Fibroblast of skin of scalp (primary cell): ENCODE results near the gene RUNX1.

Experiments used
- DNase-seq: peaks from one replicate; pipeline ENCODE4 v3.0.0-alpha.2; 2013

The RUNX1 gene

DNA sequence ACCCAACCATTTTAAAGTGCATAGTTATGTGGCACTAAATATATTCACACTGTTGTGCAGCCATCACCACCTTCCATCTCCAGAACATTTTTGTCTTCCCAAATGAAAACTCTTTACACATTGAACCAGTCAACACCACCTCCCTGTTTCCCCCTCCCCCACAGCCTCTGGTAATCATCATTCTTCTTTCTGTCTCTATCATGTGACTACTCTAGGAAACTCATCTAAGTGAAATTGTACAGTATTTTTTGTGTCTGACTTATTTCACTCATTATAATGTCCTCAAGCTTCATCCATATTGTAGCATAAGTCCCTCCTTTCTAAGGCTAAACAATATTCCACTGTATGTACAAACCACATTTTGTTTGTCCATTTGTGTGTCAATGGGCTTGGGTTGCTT is 128.0 kb downstream of the RUNX1 start:
- DNase-seq: no peak

DNA sequence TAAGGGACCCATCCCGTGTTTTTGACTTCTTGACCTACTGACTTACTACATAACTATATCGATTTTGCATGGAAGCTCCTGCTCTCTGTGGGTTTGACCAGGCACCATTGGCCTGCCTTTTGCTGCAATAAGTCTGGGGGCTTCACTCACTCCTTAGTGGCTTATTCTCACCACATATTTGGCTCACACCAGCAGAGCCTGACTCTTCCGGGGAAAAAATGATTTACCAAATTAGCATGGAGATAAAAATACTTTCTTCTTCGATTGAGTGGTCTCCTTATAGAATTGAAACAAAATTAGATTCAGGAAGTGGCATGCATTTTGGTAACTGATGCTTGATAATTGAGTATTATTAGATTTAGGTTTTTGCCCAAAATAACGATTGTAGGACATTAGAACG is 129.7 kb downstream of the RUNX1 start:
- no peak for DNase-seq

DNA sequence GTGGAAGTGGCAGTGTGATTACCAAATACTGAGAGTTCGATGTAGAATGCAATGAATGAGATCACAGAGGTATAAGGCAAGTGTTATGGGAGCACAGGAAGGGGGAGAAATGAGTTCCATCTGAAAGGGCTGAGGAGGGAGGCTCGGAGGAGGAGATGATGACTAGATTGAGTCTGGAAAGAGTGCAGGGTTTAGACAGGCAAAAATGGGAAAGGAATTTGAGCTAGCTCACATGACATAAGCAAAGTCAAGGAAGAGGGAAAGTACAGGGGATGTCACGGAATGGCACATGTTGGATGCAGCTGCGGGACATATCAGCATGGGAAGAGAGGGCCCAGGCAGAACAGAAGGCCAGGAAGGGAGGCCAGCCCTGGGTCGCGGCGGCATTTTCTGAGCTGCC is 132.7 kb downstream of the RUNX1 start:
- peak; percentile 96 for DNase-seq

DNA sequence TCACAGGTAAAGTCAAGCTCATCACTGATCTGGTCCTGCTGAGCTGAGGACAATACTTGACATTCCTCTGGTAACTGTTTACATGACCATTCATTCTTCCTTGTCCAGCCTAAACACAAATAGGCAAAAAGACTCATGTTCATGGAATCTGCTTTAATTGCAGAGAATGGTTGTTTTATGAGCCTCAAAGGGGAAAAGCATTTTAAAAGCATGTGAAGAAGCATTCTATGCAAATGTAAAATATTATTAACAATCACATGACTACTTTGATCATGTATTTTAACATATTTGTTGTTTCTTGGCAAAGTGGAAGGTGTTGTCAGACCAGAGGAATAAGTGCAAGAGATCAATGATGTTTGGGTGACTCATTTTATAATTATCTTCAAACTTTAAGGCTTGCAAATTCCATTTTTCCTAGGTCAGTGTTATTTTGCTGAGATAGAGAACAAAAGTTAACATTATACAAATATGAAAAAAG is 133.7 kb downstream of the RUNX1 start:
- peak; percentile 84 for DNase-seq

DNA sequence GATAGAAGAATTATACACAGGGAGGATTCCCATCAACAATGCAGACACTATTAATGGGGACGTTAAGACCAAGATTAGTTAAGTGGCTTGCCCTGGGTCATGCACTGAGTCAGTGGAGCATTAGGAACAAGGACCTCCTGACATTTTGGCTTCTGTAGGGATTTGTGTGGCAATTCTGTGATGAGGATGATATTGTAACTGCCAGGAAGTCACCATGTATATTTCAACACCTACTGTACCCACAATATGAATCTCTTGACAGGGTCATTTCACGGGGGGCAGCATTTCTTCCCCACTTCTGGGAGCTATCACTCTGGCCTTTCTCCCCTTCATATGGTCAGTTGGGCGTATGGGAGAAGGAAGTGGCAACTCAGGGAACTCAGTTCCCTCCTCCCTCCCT is 134.9 kb downstream of the RUNX1 start:
- no peak for DNase-seq

DNA sequence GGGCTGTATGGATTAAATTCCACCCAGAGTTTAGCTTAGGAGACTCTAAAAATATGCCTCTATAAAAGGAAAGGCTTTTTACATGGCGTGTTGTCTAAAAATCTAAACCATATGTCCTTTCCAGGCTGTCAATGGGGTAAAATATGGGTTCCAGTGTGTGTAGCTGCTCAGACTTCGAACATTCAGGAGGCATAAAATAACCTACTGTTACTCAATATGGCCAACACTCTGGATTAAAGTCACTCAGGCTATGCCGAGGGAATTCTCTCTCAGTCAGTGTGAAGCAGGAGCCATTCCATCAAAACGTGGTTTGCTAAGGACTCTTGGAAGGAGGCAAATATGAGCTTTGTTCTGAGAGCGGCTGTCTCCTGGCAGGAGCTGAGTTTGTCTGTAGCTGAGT is 135.3 kb downstream of the RUNX1 start:
- DNase-seq: peak; percentile 90

DNA sequence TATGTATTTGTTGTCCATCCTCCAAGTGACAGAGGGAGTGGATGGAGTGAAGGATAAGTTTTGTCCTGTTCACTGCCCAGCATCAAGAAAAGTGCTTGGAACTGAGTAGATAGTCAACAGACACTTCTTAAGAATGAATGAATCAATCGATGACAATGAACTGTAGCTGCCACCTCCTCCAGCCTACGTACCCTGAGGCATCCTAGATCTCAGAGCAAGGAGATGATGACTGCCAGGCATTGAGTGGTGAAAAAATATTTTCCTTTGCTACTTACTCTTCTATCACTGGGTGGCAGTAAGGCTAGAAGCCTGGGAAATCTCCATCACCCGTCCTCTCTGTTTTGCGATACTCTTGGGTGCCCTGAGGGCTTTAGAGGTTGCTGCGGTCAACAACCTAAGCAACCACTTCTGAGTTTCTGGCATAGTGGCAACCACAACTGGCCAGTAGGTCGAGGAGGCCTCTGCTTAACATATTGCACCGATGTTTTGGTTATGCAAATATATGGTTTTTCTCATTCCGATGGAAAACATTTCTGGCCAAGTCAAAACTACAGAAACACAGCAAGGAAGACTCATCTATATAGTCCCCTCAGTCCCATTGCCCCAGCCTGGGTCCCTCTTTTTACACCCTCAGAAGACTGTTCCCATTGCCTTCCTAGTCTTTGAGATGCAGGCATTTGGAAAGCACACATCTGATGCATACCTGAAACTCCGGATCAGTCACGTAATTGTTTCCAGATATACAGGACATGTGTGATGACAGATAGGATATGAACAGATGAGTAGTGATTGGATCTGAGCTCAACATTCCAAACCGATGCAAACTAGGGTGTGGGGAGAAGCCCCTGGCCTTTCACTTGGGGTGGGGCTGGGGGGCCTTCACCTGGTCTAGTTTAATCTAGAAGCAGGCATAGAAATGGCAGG is 136.8 kb downstream of the RUNX1 start:
- peak; percentile 43 for DNase-seq

DNA sequence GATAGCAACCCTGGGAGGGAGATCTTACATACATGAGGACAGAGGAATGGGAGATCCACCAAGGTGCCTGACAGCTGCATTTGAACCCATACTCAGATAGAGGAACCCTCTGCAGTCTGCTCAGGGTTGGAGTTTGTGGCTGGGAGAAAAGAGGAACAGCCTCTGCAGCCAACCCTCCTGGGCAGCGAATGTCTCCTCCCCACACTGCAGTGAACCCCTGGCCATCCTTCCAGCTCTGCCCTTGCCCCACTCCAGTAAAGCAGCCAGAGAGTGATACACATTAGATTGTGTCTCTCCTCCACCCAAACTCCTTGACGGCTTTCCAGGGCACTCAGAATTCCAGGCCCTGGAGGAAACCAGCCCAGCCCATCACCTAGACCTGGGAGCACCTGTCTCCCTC is 137.7 kb downstream of the RUNX1 start:
- DNase-seq: no peak

DNA sequence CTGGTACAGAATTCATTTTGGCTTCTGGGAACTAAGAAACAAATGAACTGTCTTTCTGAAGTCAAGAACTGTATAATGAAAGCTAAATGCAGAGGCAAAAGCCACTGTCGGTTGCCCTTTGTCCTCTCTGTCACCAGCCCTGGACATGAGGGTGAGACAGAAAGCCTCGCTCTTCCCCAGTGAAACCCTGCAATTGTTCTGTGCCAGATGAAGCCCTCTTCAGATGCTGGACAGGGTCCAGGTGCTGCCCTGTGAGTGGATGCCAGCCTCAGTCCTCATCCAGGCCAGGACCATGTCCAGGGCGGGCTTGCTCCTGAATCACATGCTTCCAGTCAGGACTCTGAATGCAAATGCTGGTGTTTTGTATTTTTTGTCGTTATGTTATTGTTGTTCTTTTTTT is 138.7 kb downstream of the RUNX1 start:
- DNase-seq: no peak

DNA sequence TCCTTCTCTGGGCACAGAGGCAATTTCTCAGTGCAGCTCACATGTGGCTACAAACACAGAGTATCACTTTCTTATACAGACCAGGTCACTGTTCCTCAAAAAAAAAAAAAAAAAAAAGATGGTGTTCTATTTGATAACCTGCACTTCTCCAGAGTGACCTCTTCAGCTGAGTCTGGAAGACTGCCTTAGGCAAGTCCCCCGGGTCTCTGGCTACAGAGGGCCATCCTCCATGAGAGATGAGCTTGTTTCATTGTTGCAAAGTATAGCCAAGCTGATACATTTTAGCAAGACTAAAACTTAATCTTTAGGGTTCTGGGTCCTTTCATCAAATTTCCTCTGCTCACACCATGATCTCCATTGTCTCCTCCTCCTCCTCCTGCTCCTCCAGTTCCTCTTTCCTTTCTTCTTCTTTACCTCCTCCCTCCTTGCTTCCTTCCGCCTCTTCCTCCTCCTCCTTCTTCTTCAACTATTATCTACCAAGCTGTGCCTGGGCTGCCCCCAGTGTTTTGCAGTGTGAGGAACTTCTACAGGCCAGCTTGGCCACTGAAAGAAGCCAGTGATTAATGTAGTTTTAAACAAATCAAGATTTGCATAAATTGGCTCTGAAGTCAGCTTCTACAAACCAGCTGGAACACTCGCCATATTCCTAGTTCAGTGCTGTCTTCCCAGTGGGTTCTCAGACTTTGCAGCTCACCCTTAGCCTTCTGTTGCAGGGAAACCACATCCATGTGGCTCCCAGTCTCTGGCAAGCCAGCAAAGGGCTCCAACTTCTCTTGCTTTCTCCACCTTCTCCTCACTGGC is 139.4 kb downstream of the RUNX1 start:
- no peak for DNase-seq

DNA sequence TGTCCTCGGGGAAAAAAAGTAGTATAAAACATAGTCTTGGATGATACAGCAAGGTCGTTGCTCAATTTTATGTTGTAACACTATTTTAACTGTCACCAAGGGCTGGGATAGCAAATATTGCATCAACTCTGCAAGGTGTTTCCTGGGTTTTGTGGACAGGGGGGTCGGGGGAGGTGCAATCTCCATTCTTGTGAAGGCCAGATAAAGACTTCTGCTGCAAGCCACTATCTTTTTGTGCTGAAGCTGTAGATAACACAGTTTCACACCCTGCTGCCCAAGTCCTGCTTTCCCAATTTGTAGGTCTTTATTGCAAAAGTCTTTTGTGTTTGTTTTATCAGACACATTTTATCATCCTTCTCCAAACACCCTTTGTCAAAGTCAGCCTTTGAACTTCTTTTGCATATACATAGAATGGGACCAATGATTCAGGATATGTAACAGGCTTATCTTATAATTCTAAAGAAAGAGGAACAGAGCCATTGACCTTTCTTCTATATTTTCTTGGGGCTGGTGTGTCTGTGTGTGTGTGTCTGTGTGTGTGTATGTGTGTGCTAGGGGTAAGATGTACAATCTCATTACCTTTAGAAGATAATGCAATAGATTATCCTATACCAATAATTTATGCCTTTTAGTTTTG is 140.6 kb downstream of the RUNX1 start:
- DNase-seq: no peak

DNA sequence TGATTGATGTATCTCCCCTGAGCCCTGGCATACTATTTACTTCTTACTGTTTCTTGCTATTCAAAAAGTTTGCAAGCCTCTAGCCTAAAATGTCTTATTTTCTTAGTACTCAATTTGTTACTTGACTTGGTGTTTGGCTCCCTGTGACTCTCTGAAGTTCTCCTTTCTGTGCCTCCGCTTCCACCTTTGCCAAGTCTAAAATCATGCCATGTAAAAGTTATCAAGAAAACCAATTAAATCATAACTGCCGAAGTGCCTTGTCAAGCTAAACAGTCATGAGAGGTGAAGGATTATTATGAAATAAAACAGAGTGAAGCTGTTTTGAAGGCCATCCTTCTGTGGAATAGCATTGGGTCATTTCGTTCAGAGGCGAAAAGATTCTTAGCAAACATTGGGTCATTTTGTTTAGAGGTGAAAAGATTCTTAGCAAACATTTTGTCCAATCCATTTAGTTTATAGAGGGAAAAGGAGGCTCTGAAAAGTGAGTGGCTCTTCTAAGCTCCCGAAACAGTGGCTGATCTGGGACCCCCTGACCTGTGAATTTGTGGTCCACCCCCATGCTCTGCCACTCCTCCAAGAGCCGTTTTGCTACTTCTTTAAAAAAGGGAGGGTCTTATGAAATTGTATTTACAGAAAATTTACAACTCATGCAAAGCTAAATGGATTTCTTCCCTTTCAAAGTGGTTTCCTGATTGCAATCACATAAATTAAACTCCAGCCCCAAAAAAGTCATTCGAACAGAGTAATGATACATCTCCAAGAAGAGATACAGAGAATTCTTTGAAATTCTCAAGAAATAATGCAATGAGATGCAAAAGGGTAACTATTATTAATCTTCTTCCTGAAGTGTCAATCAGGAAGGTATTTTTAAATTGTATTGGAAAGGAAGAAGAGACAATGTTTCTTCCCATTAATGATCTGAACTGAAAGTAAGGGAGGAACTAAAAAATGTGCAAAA is 141.4 kb downstream of the RUNX1 start:
- no peak for DNase-seq

DNA sequence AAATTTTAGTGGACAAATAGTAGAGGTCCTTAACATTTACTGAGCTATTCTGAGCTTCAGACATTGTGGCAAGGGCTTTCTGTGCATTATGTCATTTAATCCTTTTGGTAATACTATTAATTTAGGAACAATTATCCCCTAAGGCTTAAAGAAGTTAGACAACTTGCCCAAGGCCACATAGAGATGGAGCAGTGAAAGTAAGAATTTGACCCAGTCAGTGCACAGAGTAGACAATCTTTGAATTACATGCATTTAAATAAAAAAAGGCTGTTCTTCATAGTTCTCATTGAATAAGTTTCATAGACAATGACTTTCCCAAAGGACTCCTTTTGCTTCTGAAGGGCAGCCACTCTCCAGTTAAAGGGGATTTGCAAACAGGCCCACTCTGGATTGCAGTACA is 142.7 kb downstream of the RUNX1 start:
- no peak for DNase-seq

DNA sequence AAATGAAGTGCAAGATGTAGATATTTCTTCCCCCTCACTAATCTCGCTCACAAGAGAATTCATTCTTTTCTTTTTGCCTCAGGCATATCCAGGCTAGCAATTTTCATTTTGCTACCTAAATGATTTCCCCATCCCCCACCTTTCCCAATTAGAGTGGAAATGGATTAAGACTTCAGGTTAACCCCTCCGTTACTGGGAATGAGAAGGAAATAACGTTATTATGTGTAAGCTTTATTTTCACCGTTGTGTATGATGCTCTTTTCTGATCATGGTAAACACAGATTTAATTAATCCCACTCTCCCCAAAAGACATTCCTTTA is 143.9 kb downstream of the RUNX1 start:
- no peak for DNase-seq

DNA sequence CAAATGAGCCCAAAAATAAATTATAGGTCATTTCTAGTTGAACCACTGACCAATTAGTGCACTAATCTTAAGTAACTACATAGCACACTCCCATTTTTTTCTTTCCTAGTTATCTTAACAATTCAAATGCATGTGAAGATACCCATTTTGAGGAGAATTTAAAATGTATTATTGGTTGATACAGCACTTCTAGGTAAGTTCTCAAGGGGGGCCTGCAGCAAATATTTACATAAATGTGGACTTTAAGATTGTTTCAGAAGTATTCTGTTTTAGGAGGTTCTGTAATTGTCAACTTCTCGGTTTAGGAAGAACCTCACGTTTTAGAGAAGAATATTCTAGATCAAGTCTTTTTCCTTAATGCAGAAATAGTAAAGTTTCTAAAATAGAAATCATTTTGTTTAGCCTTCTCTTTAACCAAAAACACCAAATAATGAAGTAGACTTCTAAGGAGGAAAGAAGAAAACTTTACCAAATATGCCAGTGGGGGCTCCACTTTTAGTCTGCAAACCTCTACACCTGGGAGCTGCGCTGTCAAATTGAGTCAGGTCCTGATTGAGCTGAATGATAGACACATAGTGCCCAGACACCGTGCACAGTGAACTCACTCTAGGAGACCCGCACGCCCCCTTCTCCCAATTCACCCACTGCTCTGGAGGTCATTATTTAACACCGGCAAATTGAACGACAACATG is 144.4 kb downstream of the RUNX1 start:
- DNase-seq: no peak

DNA sequence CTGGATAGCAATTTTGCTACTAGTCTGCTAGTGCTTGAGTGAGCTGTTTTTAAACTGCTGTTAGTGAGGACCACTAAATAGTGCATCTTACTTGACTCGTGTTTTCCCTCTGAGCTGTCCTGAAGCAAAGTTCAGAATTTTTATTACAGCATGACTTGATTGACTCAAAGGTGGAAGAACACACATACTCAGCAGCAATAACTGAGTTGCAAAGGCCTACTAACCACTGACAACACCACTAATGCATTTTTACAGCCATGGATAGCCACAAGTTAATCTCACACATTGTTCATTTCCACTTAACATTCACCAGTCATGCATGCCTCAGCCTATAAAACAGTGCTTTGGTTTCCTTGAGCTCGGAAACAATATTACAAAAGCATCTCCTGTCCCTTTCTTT is 148.7 kb downstream of the RUNX1 start:
- no peak for DNase-seq

DNA sequence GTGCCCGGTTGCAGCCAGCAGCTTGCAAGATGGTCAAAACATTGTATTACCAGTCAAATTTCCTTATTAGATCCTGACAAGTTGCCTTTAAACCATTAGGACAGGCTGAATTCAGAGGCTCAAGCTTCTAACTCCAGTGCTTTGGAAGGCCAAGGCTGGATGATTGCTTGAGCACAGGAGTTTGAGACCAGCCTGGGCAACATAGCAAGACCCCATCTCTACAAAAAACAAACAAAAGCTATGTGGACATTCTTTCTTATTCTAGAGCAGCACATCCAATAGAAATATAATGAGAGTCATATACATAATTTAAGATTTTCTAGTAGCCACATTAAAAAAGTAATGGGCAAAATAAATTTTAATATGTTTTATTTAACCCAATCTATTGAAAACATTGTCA is 149.3 kb downstream of the RUNX1 start:
- no peak for DNase-seq

DNA sequence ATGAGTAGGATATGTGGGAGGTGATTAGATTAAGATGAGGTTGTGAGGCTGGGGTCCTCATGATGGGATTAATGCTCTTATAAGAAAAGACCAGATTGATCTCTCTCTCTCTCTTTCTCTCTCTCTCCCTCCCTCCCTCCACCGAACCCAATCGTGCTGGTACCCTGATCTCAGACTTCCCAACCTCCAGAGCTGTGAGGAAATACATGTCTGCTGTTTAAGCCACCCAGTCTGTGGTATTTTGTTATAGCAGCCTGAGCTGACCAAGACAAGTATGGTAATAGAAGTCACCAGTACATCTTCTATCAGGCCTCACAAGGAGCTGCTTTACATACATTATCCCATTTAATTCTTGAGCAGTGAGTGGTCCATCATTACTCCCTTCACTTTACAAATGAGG is 149.8 kb downstream of the RUNX1 start:
- no peak for DNase-seq

DNA sequence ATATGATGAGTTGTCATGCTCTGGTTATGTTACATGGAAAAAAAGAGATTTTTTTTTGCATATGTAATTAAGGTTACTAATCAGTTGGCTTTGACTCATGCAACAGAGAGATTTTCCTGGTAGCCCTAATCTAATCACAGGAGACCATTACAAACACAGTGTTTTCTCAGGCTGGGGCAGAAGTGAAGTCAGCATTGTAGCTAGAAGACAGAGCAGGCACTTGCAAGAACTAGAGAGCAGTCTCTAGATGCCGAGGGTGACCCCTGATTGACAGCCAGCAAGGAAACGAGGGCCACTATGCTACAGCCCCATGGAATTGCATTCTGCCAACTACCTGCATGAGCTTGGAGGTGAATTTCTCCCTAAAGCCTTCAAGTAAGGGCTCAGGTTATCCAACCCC is 151.3 kb downstream of the RUNX1 start:
- no peak for DNase-seq

DNA sequence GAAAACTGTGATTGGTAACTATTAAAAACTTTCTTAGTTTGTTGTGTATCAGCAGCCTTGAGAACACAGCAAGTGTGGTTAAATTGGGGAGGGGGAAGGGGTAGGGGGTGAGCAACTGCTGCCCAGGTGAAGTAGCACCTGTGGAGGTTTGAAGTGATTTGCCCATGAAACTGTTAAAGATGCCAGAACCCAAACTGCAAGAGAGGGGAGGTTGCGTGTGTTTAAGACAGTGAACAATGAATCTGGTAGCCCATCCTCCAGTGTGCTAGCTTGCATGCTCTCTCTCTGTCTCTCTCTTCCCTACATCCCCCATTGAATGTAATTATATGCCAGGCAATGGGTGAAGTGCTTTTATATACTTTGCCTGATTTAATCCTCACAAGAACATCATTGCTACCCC is 154.7 kb downstream of the RUNX1 start:
- no peak for DNase-seq

DNA sequence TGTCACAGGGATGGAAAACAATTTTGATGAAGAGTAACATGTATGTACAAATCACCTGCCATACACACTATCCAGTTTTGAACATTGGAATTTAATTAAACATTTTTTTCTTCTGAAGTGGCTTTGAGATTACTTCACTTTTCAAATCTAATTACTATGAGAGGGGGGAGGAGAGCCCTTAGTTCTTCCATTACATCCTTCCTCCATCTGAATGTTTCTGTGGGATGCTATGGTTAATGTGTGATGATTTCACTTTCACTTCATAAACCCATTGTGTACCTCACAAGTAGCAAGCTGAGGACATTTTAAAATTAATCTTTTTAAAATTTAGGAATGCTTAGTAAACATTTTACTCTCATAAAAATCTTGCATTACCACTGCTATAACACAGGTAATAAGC is 156.9 kb downstream of the RUNX1 start:
- DNase-seq: no peak

DNA sequence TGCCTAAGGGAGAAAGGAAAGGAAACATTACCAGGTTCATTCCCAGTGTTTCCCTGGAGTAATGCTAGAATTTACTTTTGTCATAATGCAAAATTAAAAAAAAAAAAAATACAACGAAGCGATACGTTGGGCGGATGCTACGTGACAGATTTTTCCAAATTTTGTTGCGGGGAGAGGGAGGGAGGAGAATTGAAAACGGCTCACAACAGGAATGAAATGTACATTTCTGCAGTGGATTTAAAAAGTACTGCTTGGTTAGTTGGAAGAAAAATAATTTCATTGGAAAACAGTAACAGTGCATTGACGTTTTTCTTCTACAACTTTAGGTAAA is 157.5 kb downstream of the RUNX1 start:
- no peak for DNase-seq
